Measurements from ENCODE around the gene B3GALT4. TPM values are rescaled to one million over a fixed set of nuclear protein-coding genes. Genes with fewer than 3 reads are reported as not detected.
"Not testable (repeated sequence)": the region's sequence is repeated elsewhere in the genome, so short reads cannot be mapped to it uniquely, and the experiment has no call there.

B3GALT4 gene
- total and polyA plus RNA-seq, 4 experiments from 2014 or later = 22.2 to 46.7 (median 36.9) TPM

DNA sequence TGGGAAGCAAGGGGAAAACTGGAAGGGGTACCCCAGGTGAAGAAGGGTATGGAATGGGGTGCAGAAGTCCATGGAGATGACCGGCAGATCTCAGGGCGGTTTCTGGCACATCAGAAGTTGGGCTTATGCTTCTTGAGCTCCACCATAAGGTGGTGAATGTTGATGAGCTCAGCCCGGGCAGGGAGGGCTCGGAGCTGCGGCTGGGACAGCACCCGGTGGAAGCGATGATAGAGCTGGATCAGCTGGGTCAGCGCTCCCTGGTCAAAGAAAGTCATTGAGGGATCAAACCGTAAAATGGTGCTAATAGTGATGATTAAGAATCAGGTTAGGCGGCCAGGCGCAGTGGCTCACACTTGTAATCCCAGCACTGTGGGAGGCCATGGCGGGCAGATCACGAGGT lies 26.2 kb upstream of the B3GALT4 start:
- CTCF ChIA-PET (ENCODE audit: partially characterized antibody) = interaction anchor here (0.9 to 7.0 kb wide), 6 partner anchors 10 to 94 kb away, joined by 4 to 105 read pairs (median 16); partner anchors contain the start of genes RPS18 and VPS52
- H3K36me3 Mint-ChIP-seq = peaks cover 16 to 23% of the 10 kb centered on the region in 2 donors
- Histone ChIP-seq H3K9me3 (ENCODE audit: control insufficient read depth in 1 of 2, low read length in 2 of 2) (no peaks in the 10 kb centered on the region), H3K4me3 (ENCODE audit: low read length in 2 of 2) (no peak overlapping the region), H3K36me3 (ENCODE audit: insufficient read depth, low read length) (no peaks in the 10 kb centered on the region), H3K27ac (ENCODE audit: low read depth, low read length) (peak overlapping the region; percentile 93), H3K4me1 (ENCODE audit: insufficient read depth, low read length) (peaks cover 26% of the 10 kb centered on the region), H3K27me3 (ENCODE audit: insufficient read depth, low read length) (no peaks in the 10 kb centered on the region)
- peaks cover 19 to 47% (median 30%) of the 10 kb centered on the region in 4 donors for H3K4me1 Mint-ChIP-seq
- POLR2A ChIA-PET (ENCODE audit: partially characterized antibody) = interaction anchor here (1.1 to 5.6 kb wide), 11 partner anchors 11 to 175 kb away, joined by 3 to 92 read pairs (median 15); partner anchors contain the start of genes B3GALT4, HLA-DPB1, PFDN6 and RING1
- H3K9me3 Mint-ChIP-seq = no peaks in the 10 kb centered on the region
- DNase-seq = no peak
- peak overlapping the region; percentile 86 to 98 (median 97) for H3K27ac Mint-ChIP-seq
- peak overlapping the region in 6 of 8 donors; percentile 30 to 95 (median 85) for H3K4me3 Mint-ChIP-seq
- H3K27me3 Mint-ChIP-seq = peaks cover 0 to 3% of the 10 kb centered on the region in 2 donors
- intact Hi-C loops (cut with micrococcal nuclease) = no loop called here

- Histone ChIP-seq H3K27me3 (ENCODE audit: insufficient read depth, low read length) (no peaks in the 10 kb centered on the region), H3K4me3 (ENCODE audit: low read length in 2 of 2) (no peak overlapping the region), H3K36me3 (ENCODE audit: insufficient read depth, low read length) (no peaks in the 10 kb centered on the region), H3K4me1 (ENCODE audit: insufficient read depth, low read length) (peaks cover 26% of the 10 kb centered on the region), H3K9me3 (ENCODE audit: control insufficient read depth in 1 of 2, low read length in 2 of 2) (no peaks in the 10 kb centered on the region), H3K27ac (ENCODE audit: low read depth, low read length) (no peak overlapping the region)
- intact Hi-C loops (cut with micrococcal nuclease) = no loop called here
- ChIA-PET CTCF (ENCODE audit: partially characterized antibody) (interaction anchor here (2.7 to 7.0 kb wide), 3 partner anchors 19 to 94 kb away, joined by 7 to 105 read pairs (median 35); partner anchors contain the start of genes RPS18 and VPS52), POLR2A (ENCODE audit: partially characterized antibody) (interaction anchor here (1.0 to 5.6 kb wide), 6 partner anchors 19 to 93 kb away, joined by 3 to 92 read pairs (median 48); partner anchors contain the start of genes B3GALT4, RING1, RPS18 and RXRB)
- DNase-seq = no peak
- H3K4me3 Mint-ChIP-seq = peak overlapping the region in 6 of 8 donors; percentile 14 to 67 (median 46)
- no peaks in the 10 kb centered on the region for H3K9me3 Mint-ChIP-seq
- H3K4me1 Mint-ChIP-seq = peaks cover 19 to 47% (median 30%) of the 10 kb centered on the region in 4 donors
- H3K36me3 Mint-ChIP-seq = peaks cover 18 to 26% of the 10 kb centered on the region in 2 donors
- peaks cover 0 to 2% of the 10 kb centered on the region in 2 donors for H3K27me3 Mint-ChIP-seq
- H3K27ac Mint-ChIP-seq = peak overlapping the region in 5 of 7 donors; percentile 21 to 85 (median 72)
These were observed 25.4 kb upstream of the B3GALT4 start for GRCh38 chr6:33251395-33252012.

DNA sequence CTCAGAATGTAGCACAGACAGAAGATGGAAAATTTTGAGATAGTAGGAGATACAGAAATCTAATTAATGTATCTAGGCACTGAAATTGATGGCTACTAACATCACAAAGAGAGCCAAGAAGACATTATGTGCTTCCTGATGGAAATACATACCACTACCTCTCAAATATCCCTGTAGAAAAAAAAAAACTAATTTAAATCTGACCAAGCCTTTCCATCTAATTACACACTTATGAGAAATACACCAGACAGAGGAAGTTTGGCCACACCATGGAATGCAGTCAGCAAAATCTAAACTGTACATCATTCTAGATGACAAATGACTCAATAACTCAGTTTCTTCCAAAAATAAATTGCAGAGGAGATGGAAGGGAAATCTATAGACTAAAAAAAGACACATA lies 24.2 kb upstream of the B3GALT4 start:
- Mint-ChIP-seq H3K9me3 (no peaks in the 10 kb centered on the region), H3K27me3 (no peaks in the 10 kb centered on the region), H3K4me3 (no peak overlapping the region), H3K27ac (no peak overlapping the region), H3K36me3 (peaks cover 18 to 27% of the 10 kb centered on the region in 2 donors), H3K4me1 (peaks cover 19 to 47% (median 30%) of the 10 kb centered on the region in 4 donors)
- CTCF ChIA-PET (ENCODE audit: partially characterized antibody) = interaction anchor here (0.7 kb wide), 1 partner anchor 12 kb away, joined by 4 read pairs; no protein-coding TSS in a partner anchor
- H3K4me3 ChIP-seq (ENCODE audit: low read length in 2 of 2) = no peak overlapping the region
- intact Hi-C loops (cut with micrococcal nuclease) = no loop called here
- no peak for DNase-seq
- no peaks in the 10 kb centered on the region for H3K27me3 ChIP-seq (ENCODE audit: insufficient read depth, low read length)
- POLR2A ChIA-PET (ENCODE audit: partially characterized antibody) = no interaction called here
- H3K9me3 ChIP-seq (ENCODE audit: control insufficient read depth in 1 of 2, low read length in 2 of 2) = no peaks in the 10 kb centered on the region
- peaks cover 26% of the 10 kb centered on the region for H3K4me1 ChIP-seq (ENCODE audit: insufficient read depth, low read length)
- no peaks in the 10 kb centered on the region for H3K36me3 ChIP-seq (ENCODE audit: insufficient read depth, low read length)
- H3K27ac ChIP-seq (ENCODE audit: low read depth, low read length) = no peak overlapping the region

GRCh38 chr6:33254591-33254990 lies 22.3 kb upstream of the B3GALT4 start:
- POLR2A ChIA-PET (ENCODE audit: partially characterized antibody) = interaction anchor here (1.1 to 1.7 kb wide), 2 partner anchors 11 to 17 kb away, joined by 4 to 9 read pairs; partner anchors contain the start of genes RPS18 and VPS52
- H3K27ac ChIP-seq (ENCODE audit: low read depth, low read length) = no peak overlapping the region
- Mint-ChIP-seq H3K27me3 (no peaks in the 10 kb centered on the region), H3K4me3 (no peak overlapping the region), H3K36me3 (peaks cover 18 to 35% of the 10 kb centered on the region in 2 donors), H3K9me3 (no peaks in the 10 kb centered on the region), H3K27ac (no peak overlapping the region), H3K4me1 (peaks cover 13 to 29% (median 17%) of the 10 kb centered on the region in 4 donors)
- H3K27me3 ChIP-seq (ENCODE audit: insufficient read depth, low read length) = no peaks in the 10 kb centered on the region
- DNase-seq = no peak
- H3K4me3 ChIP-seq (ENCODE audit: low read length in 2 of 2) = no peak overlapping the region
- intact Hi-C loops (cut with micrococcal nuclease) = no loop called here
- no peaks in the 10 kb centered on the region for H3K36me3 ChIP-seq (ENCODE audit: insufficient read depth, low read length)
- H3K9me3 ChIP-seq (ENCODE audit: control insufficient read depth in 1 of 2, low read length in 2 of 2) = no peaks in the 10 kb centered on the region
- CTCF ChIA-PET (ENCODE audit: partially characterized antibody) = interaction anchor here (0.7 to 1.0 kb wide), 2 partner anchors 98 to 152 kb away, joined by 3 to 4 read pairs; no protein-coding TSS in a partner anchor
- peaks cover 13% of the 10 kb centered on the region for H3K4me1 ChIP-seq (ENCODE audit: insufficient read depth, low read length)

GRCh38 chr6:33259032-33259431 lies 17.9 kb upstream of the B3GALT4 start:
- ChIA-PET POLR2A (ENCODE audit: partially characterized antibody) (interaction anchor here (1.7 kb wide), 1 partner anchor 18 kb away, joined by 3 read pairs; the partner anchor contains the start of gene B3GALT4), CTCF (ENCODE audit: partially characterized antibody) (interaction anchor here (1.3 kb wide), 1 partner anchor 10 kb away, joined by 4 read pairs; no protein-coding TSS in a partner anchor)
- Histone ChIP-seq H3K4me1 (ENCODE audit: insufficient read depth, low read length) (no peaks in the 10 kb centered on the region), H3K9me3 (ENCODE audit: control insufficient read depth in 1 of 2, low read length in 2 of 2) (no peaks in the 10 kb centered on the region), H3K4me3 (ENCODE audit: low read length in 2 of 2) (no peak overlapping the region), H3K27ac (ENCODE audit: low read depth, low read length) (no peak overlapping the region), H3K36me3 (ENCODE audit: insufficient read depth, low read length) (peaks cover 22% of the 10 kb centered on the region), H3K27me3 (ENCODE audit: insufficient read depth, low read length) (no peaks in the 10 kb centered on the region)
- no peaks in the 10 kb centered on the region for H3K9me3 Mint-ChIP-seq
- peaks cover 0 to 4% (median 0%) of the 10 kb centered on the region in 4 donors for H3K4me1 Mint-ChIP-seq
- H3K27me3 Mint-ChIP-seq = no peaks in the 10 kb centered on the region
- peaks cover 24 to 42% of the 10 kb centered on the region in 2 donors for H3K36me3 Mint-ChIP-seq
- H3K27ac Mint-ChIP-seq = peak overlapping the region in 1 of 7 donors; percentile 23
- intact Hi-C loops (cut with micrococcal nuclease) = no loop called here
- DNase-seq = no peak
- no peak overlapping the region for H3K4me3 Mint-ChIP-seq

- H3K27ac ChIP-seq (ENCODE audit: low read depth, low read length); H3K9me3 ChIP-seq (ENCODE audit: control insufficient read depth in 1 of 2, low read length in 2 of 2); H3K4me1 ChIP-seq (ENCODE audit: insufficient read depth, low read length); H3K27me3 ChIP-seq (ENCODE audit: insufficient read depth, low read length); H3K27ac Mint-ChIP-seq; H3K9me3 Mint-ChIP-seq; H3K4me1 Mint-ChIP-seq; H3K4me3 ChIP-seq (ENCODE audit: low read length in 2 of 2); DNase-seq; intact Hi-C loops (cut with micrococcal nuclease); H3K4me3 Mint-ChIP-seq; H3K27me3 Mint-ChIP-seq: not testable (repeated sequence)
- ChIA-PET POLR2A (ENCODE audit: partially characterized antibody) (interaction anchor here (0.7 kb wide), 1 partner anchor 62 kb away, joined by 4 read pairs; the partner anchor contains the start of genes RXRB and SLC39A7), CTCF (ENCODE audit: partially characterized antibody) (interaction anchor here (2.9 kb wide), 1 partner anchor 9 kb away, joined by 9 read pairs; the partner anchor contains the start of genes RPS18 and VPS52)
- peaks cover 46 to 70% of the 10 kb centered on the region in 2 donors for H3K36me3 Mint-ChIP-seq
- H3K36me3 ChIP-seq (ENCODE audit: insufficient read depth, low read length) = peaks cover 47% of the 10 kb centered on the region
These were observed 14.4 kb upstream of the B3GALT4 start for GRCh38 chr6:33262490-33262889.

DNA sequence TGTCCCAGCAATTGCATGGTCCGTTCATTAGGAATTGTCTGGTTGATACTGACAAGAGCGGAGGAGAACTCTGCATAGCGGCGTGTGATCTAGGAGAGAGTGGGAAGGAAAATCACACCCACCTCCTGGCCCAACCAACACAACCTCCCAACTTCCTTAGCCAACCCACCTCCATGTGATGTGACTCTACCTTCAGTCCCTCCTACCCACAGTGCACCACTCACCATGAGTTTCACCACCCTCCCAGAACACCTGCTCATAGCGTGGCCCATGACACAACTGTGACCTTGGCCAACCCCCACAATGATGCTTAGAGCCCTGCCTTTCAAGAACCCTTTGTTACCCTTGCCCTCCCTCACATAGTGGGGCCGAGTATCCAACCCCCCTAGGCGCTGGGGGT lies 12.9 kb upstream of the B3GALT4 start:
- Histone ChIP-seq H3K4me3 (ENCODE audit: low read length in 2 of 2) (no peak overlapping the region), H3K9me3 (ENCODE audit: control insufficient read depth in 1 of 2, low read length in 2 of 2) (no peaks in the 10 kb centered on the region), H3K4me1 (ENCODE audit: insufficient read depth, low read length) (no peaks in the 10 kb centered on the region), H3K27me3 (ENCODE audit: insufficient read depth, low read length) (no peaks in the 10 kb centered on the region), H3K27ac (ENCODE audit: low read depth, low read length) (no peak overlapping the region), H3K36me3 (ENCODE audit: insufficient read depth, low read length) (peaks cover 62% of the 10 kb centered on the region)
- peak overlapping the region in 1 of 8 donors; percentile 25 for H3K4me3 Mint-ChIP-seq
- peaks cover 0 to 9% (median under 1%) of the 10 kb centered on the region in 4 donors for H3K4me1 Mint-ChIP-seq
- no peaks in the 10 kb centered on the region for H3K27me3 Mint-ChIP-seq
- no peak for DNase-seq
- CTCF ChIA-PET (ENCODE audit: partially characterized antibody) = no interaction called here
- POLR2A ChIA-PET (ENCODE audit: partially characterized antibody) = interaction anchor here (0.6 to 0.8 kb wide), 2 partner anchors 18 to 103 kb away, joined by 3 read pairs; no protein-coding TSS in a partner anchor
- peak overlapping the region in 2 of 7 donors; percentile 53 to 81 for H3K27ac Mint-ChIP-seq
- peaks cover 59 to 75% of the 10 kb centered on the region in 2 donors for H3K36me3 Mint-ChIP-seq
- no peaks in the 10 kb centered on the region for H3K9me3 Mint-ChIP-seq
- intact Hi-C loops (cut with micrococcal nuclease) = no loop called here

Measured in CD4-positive, alpha-beta memory T cell (primary cell).